Non-pigmented ciliary epithelial cell (primary cell): Measurements from ENCODE around the gene WWC2.

Experiments
- DNase-seq: peaks from one replicate; pipeline ENCODE4 v3.0.0-alpha.2; 2010; ENCODE audit warnings: low read depth

The WWC2 gene

GRCh38 chr4:183329954-183330742 is 231.1 kb downstream of the WWC2 start:
- no peak for DNase-seq

GRCh38 chr4:183330841-183331240 is 231.8 kb downstream of the WWC2 start:
- no peak for DNase-seq

- no peak for DNase-seq
These were observed 233.4 kb downstream of the WWC2 start for GRCh38 chr4:183332447-183332846.

- no peak for DNase-seq
These were observed 234.1 kb downstream of the WWC2 start for GRCh38 chr4:183333202-183333601.

GRCh38 chr4:183333983-183334382 is 234.9 kb downstream of the WWC2 start:
- DNase-seq: no peak

GRCh38 chr4:183335369-183335940 is 236.4 kb downstream of the WWC2 start:
- DNase-seq: peak; percentile 88

- no peak for DNase-seq
These were observed 238.3 kb downstream of the WWC2 start for GRCh38 chr4:183337349-183337748.

GRCh38 chr4:183337833-183338232 is 238.8 kb downstream of the WWC2 start:
- no peak for DNase-seq

GRCh38 chr4:183342541-183343533 is 243.8 kb downstream of the WWC2 start:
- DNase-seq: no peak

- no peak for DNase-seq
These were observed 244.7 kb downstream of the WWC2 start for GRCh38 chr4:183343730-183344129.

- no peak for DNase-seq
These were observed 245.6 kb downstream of the WWC2 start for GRCh38 chr4:183344523-183345255.

- no peak for DNase-seq
These were observed 246.2 kb downstream of the WWC2 start for GRCh38 chr4:183345261-183345660.

- no peak for DNase-seq
These were observed 248.1 kb downstream of the WWC2 start for GRCh38 chr4:183347146-183347545.

- DNase-seq: no peak
These were observed 248.5 kb downstream of the WWC2 start for GRCh38 chr4:183347566-183347965.

- DNase-seq: no peak
These were observed 249.1 kb downstream of the WWC2 start for GRCh38 chr4:183348136-183348535.

- no peak for DNase-seq
These were observed 249.9 kb downstream of the WWC2 start for GRCh38 chr4:183348706-183349659.

- DNase-seq: no peak
These were observed 250.6 kb downstream of the WWC2 start for GRCh38 chr4:183349673-183350072.

- no peak for DNase-seq
These were observed 251.4 kb downstream of the WWC2 start for GRCh38 chr4:183350317-183351071.

GRCh38 chr4:183352546-183352945 is 253.5 kb downstream of the WWC2 start:
- DNase-seq: no peak

GRCh38 chr4:183353557-183353956 is 254.5 kb downstream of the WWC2 start:
- DNase-seq: no peak
